GM12878 (cell line): ENCODE data around the gene KRT6C. TPM values are rescaled to one million over a fixed set of nuclear protein-coding genes. Genes with fewer than 3 reads are reported as not detected.

Experiments
- ATAC-seq: fragments of 200-7000 bp; cut with Tn5 transposase; 3 replicates; pipeline ENCODE4 v1.9.1; 2020; ENCODE audit warnings: mild to moderate bottlenecking, moderate library complexity
- BruUV-seq: library from RNA; stranded (reverse); fragments of 400-500 nt; replicated peaks from 2 replicates; lab custom pipeline; 2021; lab: Mats Ljungman, UMichigan
- CTCF ChIA-PET: fragments of 300-600 bp; sonication (Branson Sonifier 250); formaldehyde crosslinking; extraction: SDS; loops from one replicate; lab custom pipeline; 2021; ENCODE audit warnings: inconsistent platforms; lab: Yijun Ruan, JAX
- POLR2A ChIA-PET: fragments of 350-600 bp; formaldehyde crosslinking; extraction: SDS; loops from one replicate; lab custom pipeline; 2021; ENCODE audit warnings: inconsistent platforms; lab: Charles Lee
- RAD21 ChIA-PET: fragments of 300-600 bp; sonication (Branson Sonifier 250); formaldehyde crosslinking; loops from one replicate; lab custom pipeline; 2023; ENCODE audit warnings: antibody characterized with exemption; ENCODE audit not compliant: unreplicated experiment; lab: Charles Lee
- SMC1A ChIA-PET: fragments of 300-600 bp; sonication (Branson Sonifier 250); formaldehyde crosslinking; loops from one replicate; lab custom pipeline; 2023; ENCODE audit not compliant: unreplicated experiment, uncharacterized antibody; lab: Charles Lee
- DNase-seq: peaks from one replicate; pipeline ENCODE4 v3.0.0-alpha.2; 2011; ENCODE audit warnings: low read depth, low spot score
- FAIRE-seq: peaks from 3 replicates; lab custom pipeline; 2011; peaks lifted over from hg19 to GRCh38; lab: Jason Lieb, UNC
- H2AFZ ChIP-seq: 2 replicates; pipeline ENCODE4 v1.6.0; 2011; ENCODE audit warnings: low read depth, low read length, control low read depth; ENCODE audit not compliant: control insufficient read depth
- H3K27ac ChIP-seq: 2 replicates; pipeline ENCODE4 v1.5.1; 2011; ENCODE audit warnings: control low read depth; ENCODE audit not compliant: control insufficient read depth, insufficient read depth
- H3K27me3 ChIP-seq, 2 experiments: replicated peaks in 1 of 2; 2 replicates each; pipeline versions ENCODE4 v1.6.0 to v1.6.1; 2011; ENCODE audit warnings: low read length in 1 of 2; ENCODE audit not compliant: control insufficient read depth in 2 of 2, insufficient read depth in 2 of 2
- H3K36me3 ChIP-seq, 2 experiments: 2 replicates each; pipeline ENCODE4 v1.5.1; 2011; ENCODE audit warnings: low read length in 1 of 2; ENCODE audit not compliant: control insufficient read depth in 2 of 2, insufficient read depth in 2 of 2
- H3K4me1 ChIP-seq: 2 replicates; pipeline ENCODE4 v1.6.1; 2011; ENCODE audit warnings: mild to moderate bottlenecking, low read length, moderate library complexity, mixed read lengths; ENCODE audit not compliant: control insufficient read depth, insufficient read depth
- H3K4me2 ChIP-seq: 2 replicates; pipeline ENCODE4 v1.6.0; 2011; ENCODE audit warnings: control low read depth; ENCODE audit not compliant: control insufficient read depth, insufficient read depth
- H3K4me3 ChIP-seq: fragments of 200-600 bp; sonication (generic); 2 replicates; pipeline ENCODE4 v1.5.1; 2016
- H3K79me2 ChIP-seq: 2 replicates; pipeline ENCODE4 v1.6.0; 2011; ENCODE audit warnings: low read length; ENCODE audit not compliant: control insufficient read depth, insufficient read depth
- H3K9ac ChIP-seq: 2 replicates; pipeline ENCODE4 v1.8.0; 2011; ENCODE audit warnings: low read length, control low read depth, mixed read lengths; ENCODE audit not compliant: control insufficient read depth, insufficient read depth
- H3K9me3 ChIP-seq: replicated peaks from 3 replicates; pipeline ENCODE4 v1.5.1; 2011; ENCODE audit warnings: mild to moderate bottlenecking, low read length; ENCODE audit not compliant: control insufficient read depth, insufficient read depth
- H4K20me1 ChIP-seq: 2 replicates; pipeline ENCODE4 v1.6.0; 2011; ENCODE audit not compliant: control insufficient read depth, insufficient read depth
- GABPA ChIP-seq: IDR thresholded peaks from 2 replicates; pipeline ENCODE4 v1.6.1; 2014; ENCODE audit warnings: antibody characterized with exemption, low read depth, mild to moderate bottlenecking, inconsistent platforms
- KDM1A ChIP-seq: fragments of 200-600 bp; sonication (generic); IDR thresholded peaks from 2 replicates; pipeline ENCODE4 v1.6.1; 2016; ENCODE audit warnings: borderline replicate concordance
- NFIC ChIP-seq: IDR thresholded peaks from 2 replicates; pipeline ENCODE4 v1.6.1; 2012; ENCODE audit warnings: low read depth, mild to moderate bottlenecking, inconsistent platforms, low read length, moderate library complexity
- NFXL1 ChIP-seq: fragments of 450-650 bp; IDR thresholded peaks from 2 replicates; pipeline ENCODE4 v1.6.1; 2017; ENCODE audit warnings: antibody characterized with exemption, mild to moderate bottlenecking, borderline replicate concordance
- SKIL ChIP-seq: fragments of 450-650 bp; IDR thresholded peaks from 2 replicates; pipeline ENCODE4 v1.6.1; 2017; ENCODE audit warnings: mild to moderate bottlenecking, low read depth, inconsistent platforms; ENCODE audit not compliant: poor library complexity, severe bottlenecking
- SPI1 ChIP-seq: IDR thresholded peaks from 2 replicates; pipeline ENCODE4 v1.6.1; 2011; ENCODE audit warnings: low read depth, mild to moderate bottlenecking, low read length, moderate library complexity, borderline replicate concordance; ENCODE audit not compliant: insufficient read depth
- SREBF2 ChIP-seq: IDR thresholded peaks from 2 replicates; pipeline ENCODE4 v1.6.1; 2012; ENCODE audit warnings: mild to moderate bottlenecking, low read length
- TCF7 ChIP-seq: IDR thresholded peaks from 2 replicates; pipeline ENCODE4 v1.6.1; 2014; ENCODE audit warnings: antibody characterized with exemption, borderline replicate concordance
- ZBTB33 ChIP-seq: fragments of 450-650 bp; IDR thresholded peaks from 2 replicates; pipeline ENCODE4 v1.6.1; 2017; ENCODE audit warnings: mild to moderate bottlenecking
- ZSCAN29 ChIP-seq: fragments of 450-650 bp; IDR thresholded peaks from 2 replicates; pipeline ENCODE4 v1.6.1; 2017; ENCODE audit warnings: mild to moderate bottlenecking, moderate library complexity
- WGBS: methylation state at CpG from one replicate; pipeline ENCODE4 v1.1.6; 2016; ENCODE audit warnings: low lambda C conversion rate; ENCODE audit not compliant: insufficient replicate concordance, insufficient coverage; ENCODE audit errors: missing lambda C conversion rate; 5-methylcytosine and 5-hydroxymethylcytosine counted together
- in situ Hi-C: fragments of 300-500 bp; cut with MboI; formaldehyde crosslinking; loops from 9 replicates; pipeline ENCODE4 v1.14.3; 2018; ENCODE audit warnings: mixed read lengths
- intact Hi-C: fragments of 100-400 bp; cut with micrococcal nuclease; formaldehyde crosslinking; loops from one replicate; pipeline ENCODE4 v1.14.2; 2022; ENCODE audit not compliant: unreplicated experiment
- polyA plus RNA-seq, 11 experiments: library from polyadenylated mRNA; depleted of rRNA in 4 of 11; unstranded in 6 of 11; stranded (reverse) in 5 of 11; fragments of >200 nt; fragmentation: Nextera tagmentation in 4 of 11; fragmentation: Illumina TruSeq in 1 of 11; extraction: Ambion mirVana in 4 of 11; extraction: Trizol in 1 of 11; gene quantifications; 1 replicate in 1 of 11; 2 replicates in 10 of 11; pipeline versions ENCODE4 v1.2.1 to v1.2.3, GENCODE V29; 2011 to 2016; ENCODE audit warnings: inconsistent platforms in 2 of 11, missing spikeins in 2 of 11, low read depth in 1 of 11
- total RNA-seq, 4 experiments: library from RNA; depleted of rRNA in 3 of 4; stranded (reverse); fragments of >200 nt in 3 of 4; fragmentation: Illumina TruSeq in 1 of 4; extraction: Trizol in 1 of 4; gene quantifications; 2 replicates each; pipeline versions ENCODE4 v1.2.1 to v1.2.3, GENCODE V29; 2013 to 2021

KRT6C gene
- total and polyA plus RNA-seq, 10 of the 15 experiments (the other 5 are each of a cell fraction or from before 2014, with no cell fraction given), result not detected

DNA sequence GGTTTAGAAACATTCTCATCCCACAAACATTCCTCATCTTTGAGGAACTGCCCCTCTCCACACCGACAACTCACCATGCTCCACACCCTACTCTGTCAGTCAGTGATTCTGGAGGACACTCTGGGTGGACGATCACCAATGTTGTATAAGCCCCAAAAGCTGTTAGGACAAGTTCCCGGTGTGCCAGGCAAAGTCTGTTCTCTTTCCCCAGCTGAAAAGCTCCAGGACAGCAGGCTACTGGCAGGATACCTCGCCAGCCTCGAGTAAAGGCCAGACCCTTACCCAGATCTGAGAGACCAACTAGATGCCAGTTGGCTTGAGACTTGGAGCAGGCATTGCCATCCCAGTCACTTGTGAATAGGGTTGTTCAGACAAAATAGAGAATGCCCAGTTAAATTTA lies 34.6 kb upstream of the KRT6C start:
- ChIA-PET RAD21 (no interaction called here), CTCF (no interaction called here), SMC1A (no interaction called here), POLR2A (no interaction called here)
- H3K4me1 ChIP-seq, result no peaks in the 10 kb centered on the region
- no peaks in the 10 kb centered on the region for H3K36me3 ChIP-seq
- H2AFZ ChIP-seq, result no peak overlapping the region
- H3K79me2 ChIP-seq, result no peaks in the 10 kb centered on the region
- FAIRE-seq (no peak), DNase-seq (no peak), ATAC-seq (no peak)
- H3K9me3 ChIP-seq, result no peaks in the 10 kb centered on the region; the same call in 1 of the 3 replicates
- H3K27ac ChIP-seq, result no peak overlapping the region
- no peaks in the 10 kb centered on the region for H3K27me3 ChIP-seq
- in situ Hi-C loops (no loop called here), intact Hi-C loops (loop anchor here (10.0 kb wide), 1 partner anchor 133 kb away; no protein-coding TSS in a partner anchor)
- H3K4me2 ChIP-seq, result no peak overlapping the region
- BruUV-seq, result no TSS peak
- H4K20me1 ChIP-seq, result no peaks in the 10 kb centered on the region
- no peak overlapping the region for H3K9ac ChIP-seq
- TF ChIP-seq KDM1A, result no peak
- TF ChIP-seq TCF7, result no peak
- no peak for TF ChIP-seq SREBF2
- no peak for TF ChIP-seq NFXL1
- no peak for TF ChIP-seq SKIL
- TF ChIP-seq ZSCAN29, result no peak
- TF ChIP-seq ZBTB33, result no peak
- TF ChIP-seq GABPA, result no peak
- TF ChIP-seq NFIC, result no peak
- TF ChIP-seq SPI1, result no peak
- H3K4me3 ChIP-seq, result no peak overlapping the region
- WGBS, result 3% methylated on average over 5 of the region's 5 CpGs
